ENCODE measurements around the gene FMNL3. TPM values are rescaled to one million over a fixed set of nuclear protein-coding genes. Genes with fewer than 3 reads are reported as not detected.

The FMNL3 gene
- total RNA-seq, 6 experiments from 2014 or later = 2.1 to 4.9 (median 2.9) TPM

DNA sequence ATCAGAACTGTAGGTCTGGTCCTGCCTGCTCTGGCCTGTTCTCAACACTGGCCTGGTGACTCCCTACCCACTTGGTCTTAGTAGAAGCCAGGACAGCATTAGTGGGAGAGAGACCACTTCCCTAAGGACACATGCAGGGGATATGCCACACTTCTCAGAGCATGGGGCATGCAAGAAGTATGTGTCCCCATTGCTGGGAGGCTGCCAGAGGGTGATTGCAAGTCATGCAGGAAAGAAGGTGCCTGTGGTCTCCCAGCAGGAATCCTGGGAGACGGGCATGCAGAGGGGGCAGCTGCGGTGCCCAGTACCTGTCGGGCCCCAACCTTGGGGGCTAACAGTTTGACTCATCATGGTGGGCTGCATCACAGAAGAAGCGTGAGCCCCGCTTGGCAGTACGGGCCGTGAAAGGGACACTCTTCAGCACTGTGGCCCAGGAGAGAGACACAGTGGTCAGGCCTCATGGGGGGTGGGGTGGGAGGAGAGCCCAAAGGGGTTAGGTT, 60.8 kb downstream of the FMNL3 start:
- TF ChIP-seq POLR2A (IDR thresholded peaks at IDR 0.05) = no peak
- TF ChIP-seq CTCF (IDR thresholded peaks at IDR 0.05) = no peak
- no peaks in the 10 kb centered on the region for H3K9me3 ChIP-seq
- intact Hi-C loops (cut with DNase I) = no loop called here
- H3K27me3 ChIP-seq = no peaks in the 10 kb centered on the region
- H3K36me3 ChIP-seq = peaks cover 0 to 15% (median 3%) of the 10 kb centered on the region in 4 donors
- H3K4me3 ChIP-seq = no peak overlapping the region
- peaks cover 0 to 12% (median 6%) of the 10 kb centered on the region in 4 donors for H3K4me1 ChIP-seq
- DNase-seq = no peak
- no peak overlapping the region for H3K27ac ChIP-seq
- ATAC-seq = no peak
- WGBS (ENCODE audit: insufficient coverage, low coverage, low lambda C conversion rate, missing lambda C conversion rate) = 95% methylated on average over 4 of the region's 7 CpGs

GRCh38 chr12:49645146-49646039, 61.8 kb downstream of the FMNL3 start:
- H3K4me3 ChIP-seq = no peak overlapping the region
- ATAC-seq (peak; percentile 14 to 57 (median 23)), DNase-seq (no peak)
- no peaks in the 10 kb centered on the region for H3K9me3 ChIP-seq
- no peaks in the 10 kb centered on the region for H3K27me3 ChIP-seq
- intact Hi-C loops (cut with DNase I) = no loop called here
- peaks cover 0 to 12% (median 6%) of the 10 kb centered on the region in 4 donors for H3K4me1 ChIP-seq
- TF ChIP-seq POLR2A (IDR thresholded peaks at IDR 0.05) (no peak), CTCF (IDR thresholded peaks at IDR 0.05) (no peak)
- H3K36me3 ChIP-seq = peaks cover 0 to 15% (median 3%) of the 10 kb centered on the region in 4 donors
- WGBS (ENCODE audit: insufficient coverage, low coverage, low lambda C conversion rate, missing lambda C conversion rate) = 74% methylated on average over 5 of the region's 6 CpGs
- no peak overlapping the region for H3K27ac ChIP-seq

- 6% methylated on average over 2 of the region's 2 CpGs for WGBS (ENCODE audit: insufficient coverage, low coverage, low lambda C conversion rate, missing lambda C conversion rate)
- peaks cover 0 to 12% (median 6%) of the 10 kb centered on the region in 4 donors for H3K4me1 ChIP-seq
- peak; percentile 77 to 94 (median 86) for TF ChIP-seq CTCF (IDR thresholded peaks at IDR 0.05)
- TF ChIP-seq POLR2A (IDR thresholded peaks at IDR 0.05) = no peak
- H3K36me3 ChIP-seq = peaks cover 0 to 15% (median 3%) of the 10 kb centered on the region in 4 donors
- intact Hi-C loops (cut with DNase I) = loop anchor here (5.0 kb wide), 1 partner anchor 63 kb away; the partner anchor contains the start of gene FMNL3 (in 2 of the 2)
- no peaks in the 10 kb centered on the region for H3K27me3 ChIP-seq
- no peak overlapping the region for H3K4me3 ChIP-seq
- ATAC-seq = peak; percentile 78 to 88 (median 82)
- peak; percentile 72 to 81 (median 74) for DNase-seq
- no peaks in the 10 kb centered on the region for H3K9me3 ChIP-seq
- H3K27ac ChIP-seq = no peak overlapping the region
Observed at GRCh38 chr12:49644620-49644994, 62.6 kb downstream of the FMNL3 start.

- ATAC-seq (peak in 1 of 4 donors; percentile 3), DNase-seq (no peak)
- TF ChIP-seq POLR2A (IDR thresholded peaks at IDR 0.05) (no peak), CTCF (IDR thresholded peaks at IDR 0.05) (no peak)
- Histone ChIP-seq H3K9me3 (no peaks in the 10 kb centered on the region), H3K4me1 (peaks cover 0 to 12% (median 6%) of the 10 kb centered on the region in 4 donors), H3K36me3 (peaks cover 0 to 15% (median 3%) of the 10 kb centered on the region in 4 donors), H3K27me3 (no peaks in the 10 kb centered on the region), H3K27ac (no peak overlapping the region), H3K4me3 (no peak overlapping the region)
- 60% methylated on average over 4 of the region's 10 CpGs for WGBS (ENCODE audit: insufficient coverage, low coverage, low lambda C conversion rate, missing lambda C conversion rate)
- intact Hi-C loops (cut with DNase I) = loop anchor here (5.0 kb wide), 1 partner anchor 63 kb away; the partner anchor contains the start of gene FMNL3 (in 2 of the 2)
Observed at GRCh38 chr12:49643961-49644619, 63.1 kb downstream of the FMNL3 start.

All from right lobe of liver (tissue), 6 donors.